ENCODE measurements around the gene FXYD1. TPM values are rescaled to one million over a fixed set of nuclear protein-coding genes. Genes with fewer than 3 reads are reported as not detected.

FXYD1 gene
- total and polyA plus RNA-seq, 2 of the 8 experiments (the other 6 are each of a cell fraction or from before 2014, with no cell fraction given): 1.6 to 8.1 TPM

DNA sequence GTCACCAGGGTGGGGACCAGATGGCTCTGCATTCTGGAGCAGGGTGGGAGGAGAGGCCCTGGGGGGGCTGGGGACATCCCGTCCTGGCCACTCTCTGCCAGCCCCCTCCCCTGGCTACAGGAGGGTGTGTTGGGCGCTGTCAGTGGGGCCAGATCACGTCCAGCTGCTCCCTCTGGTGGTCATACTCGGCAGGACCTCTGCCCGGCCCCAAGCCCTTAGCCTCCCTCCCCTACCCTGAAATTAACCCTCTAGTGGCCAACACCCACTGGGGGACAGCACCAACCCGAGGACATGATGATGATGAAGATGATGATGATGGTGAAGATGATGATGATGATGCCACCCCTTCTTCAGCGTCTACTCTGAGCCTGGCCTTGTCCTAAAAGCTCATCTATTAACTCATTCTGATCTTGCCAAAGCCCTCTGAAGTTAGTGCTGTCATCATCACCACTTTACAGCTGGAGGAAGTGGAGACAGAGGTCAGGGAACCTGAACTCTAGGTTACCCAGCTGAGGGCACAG, 3.2 kb upstream of the FXYD1 start (continued):
- TF ChIP-seq SAP30 (IDR thresholded peaks at IDR 0.05; ENCODE audit: insufficient read depth, insufficient replicate concordance, low read length) (peak; percentile 29), JUND (IDR thresholded peaks at IDR 0.05; ENCODE audit: low read length) (0 out of 2 replicates have a peak, but pooled peaks have one; percentile 10), RFX5 (IDR thresholded peaks at IDR 0.05; ENCODE audit: borderline replicate concordance, low read depth, low read length) (no peak), YY1 (IDR thresholded peaks at IDR 0.05; ENCODE audit: low read depth, low read length) (0 out of 2 replicates have a peak, but pooled peaks have one; percentile 56), EZH2 (IDR thresholded peaks at IDR 0.05; ENCODE audit: low read depth, low read length, severe bottlenecking) (no peak), GABPA (IDR thresholded peaks at IDR 0.05; ENCODE audit: borderline replicate concordance, insufficient read depth, low read length) (peak; percentile 64; the same call in 1 of the 2 replicates)
- TF ChIP-seq, protein P1, sequence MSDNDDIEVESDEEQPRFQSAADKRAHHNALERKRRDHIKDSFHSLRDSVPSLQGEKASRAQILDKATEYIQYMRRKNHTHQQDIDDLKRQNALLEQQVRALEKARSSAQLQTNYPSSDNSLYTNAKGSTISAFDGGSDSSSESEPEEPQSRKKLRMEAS (IDR thresholded peaks at IDR 0.05): peak; percentile 25; the same call in 1 of the 2 replicates

All from H1 (cell line).